H9 (cell line): Measurements from ENCODE around the gene KIAA0753. TPM values are rescaled to one million over a fixed set of nuclear protein-coding genes. Genes with fewer than 3 reads are reported as not detected.

Experiments
- DNase-seq: peaks from one replicate; pipeline ENCODE4 v3.0.0-alpha.2; 2017
- H2AFZ ChIP-seq: one replicate; pipeline ENCODE4 v1.6.1; 2013; ENCODE audit warnings: mild to moderate bottlenecking, low read length, control low read depth, moderate library complexity
- H2AK5ac ChIP-seq: 2 replicates; pipeline ENCODE4 v1.6.1; 2013; ENCODE audit warnings: low read length, control low read depth, mixed read lengths; ENCODE audit not compliant: insufficient read length
- H2BK120ac ChIP-seq: one replicate; pipeline ENCODE4 v1.6.1; 2013; ENCODE audit warnings: low read depth, mild to moderate bottlenecking, low read length, control low read depth, inconsistent platforms; ENCODE audit not compliant: poor library complexity, severe bottlenecking
- H2BK12ac ChIP-seq: 2 replicates; pipeline ENCODE4 v1.6.1; 2013; ENCODE audit warnings: low read length, control low read depth, mixed read lengths, low read depth; ENCODE audit not compliant: insufficient read length
- H2BK15ac ChIP-seq: 2 replicates; pipeline ENCODE4 v1.6.1; 2013; ENCODE audit warnings: low read depth, low read length, control low read depth
- H2BK20ac ChIP-seq: one replicate; pipeline ENCODE4 v1.6.1; 2013; ENCODE audit warnings: low read depth, mild to moderate bottlenecking, low read length, control low read depth, inconsistent platforms; ENCODE audit not compliant: poor library complexity, severe bottlenecking
- H2BK5ac ChIP-seq: 2 replicates; pipeline ENCODE4 v1.6.1; 2013; ENCODE audit warnings: low read length, control low read depth, mixed read lengths; ENCODE audit not compliant: insufficient read length
- H3K14ac ChIP-seq: 2 replicates; pipeline ENCODE4 v1.6.1; 2013; ENCODE audit warnings: low read length, control low read depth; ENCODE audit not compliant: insufficient read depth
- H3K18ac ChIP-seq: 2 replicates; pipeline ENCODE4 v1.6.1; 2013; ENCODE audit warnings: low read depth, mild to moderate bottlenecking, mixed read lengths, low read length, control low read depth; ENCODE audit not compliant: insufficient read length
- H3K23ac ChIP-seq: 2 replicates; pipeline ENCODE4 v1.6.1; 2013; ENCODE audit warnings: low read length, control low read depth, mixed read lengths, low read depth; ENCODE audit not compliant: insufficient read length
- H3K23me2 ChIP-seq: 2 replicates; pipeline ENCODE4 v1.6.1; 2013; ENCODE audit warnings: low read depth, mild to moderate bottlenecking, mixed read lengths, low read length, control low read depth; ENCODE audit not compliant: insufficient read length, poor library complexity, severe bottlenecking
- H3K27ac ChIP-seq: 2 replicates; pipeline ENCODE4 v1.5.1; 2013; ENCODE audit warnings: low read length, control low read depth, mixed read lengths, low read depth; ENCODE audit not compliant: insufficient read length
- H3K27me3 ChIP-seq: 2 replicates; pipeline ENCODE4 v1.6.1; 2013; ENCODE audit warnings: low read length, control low read depth, inconsistent platforms; ENCODE audit not compliant: insufficient read depth
- H3K4ac ChIP-seq: 2 replicates; pipeline ENCODE4 v1.6.1; 2013; ENCODE audit warnings: low read depth, mild to moderate bottlenecking, control low read depth, inconsistent platforms, low read length, moderate library complexity
- H3K4me1 ChIP-seq: 2 replicates; pipeline ENCODE4 v1.6.1; 2013; ENCODE audit warnings: low read length, control low read depth, inconsistent platforms; ENCODE audit not compliant: insufficient read depth
- H3K4me2 ChIP-seq: 2 replicates; pipeline ENCODE4 v1.6.1; 2013; ENCODE audit warnings: low read length, control low read depth, mixed read lengths; ENCODE audit not compliant: insufficient read length, insufficient read depth
- H3K56ac ChIP-seq: 2 replicates; pipeline ENCODE4 v1.6.1; 2013; ENCODE audit warnings: low read depth, mild to moderate bottlenecking, mixed read lengths, low read length, control low read depth; ENCODE audit not compliant: insufficient read length
- H3K79me1 ChIP-seq: 2 replicates; pipeline ENCODE4 v1.6.1; 2013; ENCODE audit warnings: low read depth, mild to moderate bottlenecking, moderate library complexity, low read length, control low read depth, inconsistent platforms; ENCODE audit not compliant: insufficient read depth, poor library complexity, severe bottlenecking
- H3K79me2 ChIP-seq: 2 replicates; pipeline ENCODE4 v1.6.1; 2013; ENCODE audit warnings: low read length, control low read depth, inconsistent platforms; ENCODE audit not compliant: insufficient read depth
- H3K9ac ChIP-seq: 2 replicates; pipeline ENCODE4 v1.6.1; 2013; ENCODE audit warnings: low read length, control low read depth, mixed read lengths; ENCODE audit not compliant: insufficient read length; ENCODE audit errors: extremely low read depth
- H3K9me3 ChIP-seq: one replicate; pipeline ENCODE4 v1.6.1; 2013; ENCODE audit warnings: low read depth, low read length, inconsistent platforms; ENCODE audit not compliant: control insufficient read depth
- H3T11ph ChIP-seq: one replicate; pipeline ENCODE4 v1.6.1; 2013; ENCODE audit warnings: mild to moderate bottlenecking, low read length, control low read depth, inconsistent platforms
- H4K20me1 ChIP-seq: one replicate; pipeline ENCODE4 v1.6.1; 2013; ENCODE audit not compliant: control insufficient read depth, insufficient read length, insufficient read depth
- H4K5ac ChIP-seq: 2 replicates; pipeline ENCODE4 v1.6.1; 2013; ENCODE audit warnings: low read depth, mild to moderate bottlenecking, mixed read lengths, low read length, control low read depth; ENCODE audit not compliant: insufficient read length
- H4K8ac ChIP-seq: replicated peaks from 2 replicates; pipeline ENCODE4 v1.6.1; 2013; ENCODE audit warnings: low read length, control low read depth, mixed read lengths, low read depth; ENCODE audit not compliant: insufficient read length
- H4K91ac ChIP-seq: 2 replicates; pipeline ENCODE4 v1.6.1; 2013; ENCODE audit warnings: low read depth, mild to moderate bottlenecking, moderate library complexity, mixed read lengths, low read length, control low read depth; ENCODE audit not compliant: insufficient read length
- H3K27ac Mint-ChIP-seq, 3 experiments: 2 replicates in 2 of 3; 3 replicates in 1 of 3; pipeline ENCODE4 v1.8.0; 2020 to 2021; ENCODE audit warnings: mixed read lengths in 3 of 3, mild to moderate bottlenecking in 1 of 3, moderate library complexity in 1 of 3
- H3K27me3 Mint-ChIP-seq: 2 replicates; pipeline ENCODE4 v1.8.0; 2021; ENCODE audit warnings: low read depth, mild to moderate bottlenecking, moderate library complexity, mixed read lengths
- H3K36me3 Mint-ChIP-seq, 3 experiments: 2 replicates in 2 of 3; 3 replicates in 1 of 3; pipeline ENCODE4 v1.8.0; 2020 to 2021; ENCODE audit warnings: low read depth in 3 of 3, mixed read lengths in 3 of 3; ENCODE audit not compliant: insufficient read depth in 1 of 3
- H3K4me1 Mint-ChIP-seq, 2 experiments: 2 replicates each; pipeline ENCODE4 v1.8.0; 2020; ENCODE audit warnings: mixed read lengths in 2 of 2
- H3K4me3 Mint-ChIP-seq, 2 experiments: 2 replicates in 1 of 2; 3 replicates in 1 of 2; pipeline ENCODE4 v1.8.0; 2020 to 2021; ENCODE audit warnings: mild to moderate bottlenecking in 2 of 2, mixed read lengths in 2 of 2, moderate library complexity in 1 of 2
- H3K9me3 Mint-ChIP-seq, 2 experiments: 2 replicates in 1 of 2; 3 replicates in 1 of 2; pipeline ENCODE4 v1.8.0; 2020; ENCODE audit warnings: mild to moderate bottlenecking in 2 of 2, mixed read lengths in 2 of 2, moderate library complexity in 1 of 2
- CTCF ChIP-seq: fragments of 200-600 bp; sonication (generic); conservative IDR thresholded peaks from 3 replicates; pipeline ENCODE4 v1.8.0; 2021; ENCODE audit warnings: antibody characterized with exemption, mild to moderate bottlenecking
- WGBS: extraction: QIAGEN DNeasy Blood & Tissue Kit; methylation state at CpG from one replicate; pipeline ENCODE4 v1.1.7; 2013; ENCODE audit warnings: missing lambda C conversion rate, low lambda C conversion rate, mixed read lengths; ENCODE audit not compliant: insufficient read length; ENCODE audit errors: extremely low coverage; 5-methylcytosine and 5-hydroxymethylcytosine counted together
- total RNA-seq: library from RNA; stranded (reverse); gene quantifications from 2 replicates; pipeline ENCODE4 v1.2.1, GENCODE V29; 2021

Gene KIAA0753
- total RNA-seq, 1 experiment from 2014 or later: 37.2 TPM

GRCh38 chr17:6682339-6682738 is 41.8 kb upstream of the KIAA0753 start:
- H3K79me1 ChIP-seq: no peaks in the 10 kb centered on the region
- WGBS: no CpG with 5 or more reads among the region's 4 CpGs
- no peak overlapping the region for H2BK15ac ChIP-seq
- no peaks in the 10 kb centered on the region for H3K23me2 ChIP-seq
- no peaks in the 10 kb centered on the region for H3K9me3 ChIP-seq
- H2AFZ ChIP-seq: no peak overlapping the region
- H2BK5ac ChIP-seq: no peak overlapping the region
- Mint-ChIP-seq H3K4me1 (no peaks in the 10 kb centered on the region), H3K9me3 (no peaks in the 10 kb centered on the region; a peak in 1 of 5 replicates), H3K27me3 (peaks cover 8% of the 10 kb centered on the region), H3K4me3 (no peak overlapping the region), H3K27ac (no peak overlapping the region), H3K36me3 (no peaks in the 10 kb centered on the region)
- no peak overlapping the region for H4K8ac ChIP-seq
- H3K23ac ChIP-seq: no peak overlapping the region
- no peak for DNase-seq
- H3K18ac ChIP-seq: no peak overlapping the region
- H3K27me3 ChIP-seq: no peaks in the 10 kb centered on the region
- no peak overlapping the region for H2BK12ac ChIP-seq
- H2AK5ac ChIP-seq: no peak overlapping the region
- H4K20me1 ChIP-seq: no peaks in the 10 kb centered on the region
- H3K4ac ChIP-seq: no peak overlapping the region
- no peak overlapping the region for H3K14ac ChIP-seq
- H2BK120ac ChIP-seq: no peak overlapping the region
- no peaks in the 10 kb centered on the region for H3K79me2 ChIP-seq
- H2BK20ac ChIP-seq: no peak overlapping the region
- no peak overlapping the region for H3K56ac ChIP-seq
- no peak overlapping the region for H3T11ph ChIP-seq
- no peaks in the 10 kb centered on the region for H3K4me1 ChIP-seq
- no peak overlapping the region for H3K4me2 ChIP-seq
- H3K27ac ChIP-seq: no peak overlapping the region
- H4K91ac ChIP-seq: no peak overlapping the region
- H4K5ac ChIP-seq: no peak overlapping the region
- TF ChIP-seq CTCF: no peak
- no peak overlapping the region for H3K9ac ChIP-seq
